Lower lobe of right lung (tissue), 2 donors: ENCODE measurements around the gene DIAPH3. TPM values are rescaled to one million over a fixed set of nuclear protein-coding genes. Genes with fewer than 3 reads are reported as not detected.

Experiments
- ATAC-seq, 2 donors: fragments of 200-7000 bp; cut with Tn5 transposase; one replicate each; pipeline ENCODE4 v1.9.1; 2020 to 2022; ENCODE audit warnings: mild to moderate bottlenecking in 2 of 2, moderate library complexity in 2 of 2
- DNase-seq: peaks from one replicate; pipeline ENCODE4 v3.0.0-alpha.2; 2020
- H3K27ac ChIP-seq: fragments of 200-600 bp; one replicate; pipeline ENCODE4 v1.8.0; 2022
- H3K27me3 ChIP-seq: fragments of 200-600 bp; one replicate; pipeline ENCODE4 v1.8.0; 2022; ENCODE audit warnings: low read depth
- H3K36me3 ChIP-seq: fragments of 200-600 bp; one replicate; pipeline ENCODE4 v1.8.0; 2022; ENCODE audit warnings: mild to moderate bottlenecking
- H3K4me1 ChIP-seq: fragments of 200-600 bp; one replicate; pipeline ENCODE4 v1.8.0; 2022
- H3K4me3 ChIP-seq: fragments of 200-600 bp; one replicate; pipeline ENCODE4 v1.8.0; 2022; ENCODE audit warnings: mild to moderate bottlenecking
- H3K9me3 ChIP-seq: fragments of 200-600 bp; one replicate; pipeline ENCODE4 v1.8.0; 2022
- intact Hi-C: fragments of 100-400 bp; cut with DNase I; formaldehyde crosslinking; loops from one replicate; pipeline ENCODE4 v1.11.0; 2022
- total RNA-seq: library from RNA; stranded (reverse); fragmentation: NEBNext Ultra II Directional; extraction: Animal tissue kit (Norgen Biotek cat#: 25700); gene quantifications from one replicate; pipeline ENCODE4 v1.2.1, GENCODE V29; 2021
- TF ChIP-seq, protein P1 (sequence below): fragments of 200-600 bp; IDR thresholded peaks from one replicate; pipeline ENCODE4 v1.8.0; 2022; ENCODE audit warnings: antibody characterized with exemption, mild to moderate bottlenecking
- donor health status: DM: no; HTN: yes; CAD: no; lungs with severe emphysema.

The DIAPH3 gene
- total RNA-seq, 1 donor from 2014 or later = 3.2 TPM

DNA sequence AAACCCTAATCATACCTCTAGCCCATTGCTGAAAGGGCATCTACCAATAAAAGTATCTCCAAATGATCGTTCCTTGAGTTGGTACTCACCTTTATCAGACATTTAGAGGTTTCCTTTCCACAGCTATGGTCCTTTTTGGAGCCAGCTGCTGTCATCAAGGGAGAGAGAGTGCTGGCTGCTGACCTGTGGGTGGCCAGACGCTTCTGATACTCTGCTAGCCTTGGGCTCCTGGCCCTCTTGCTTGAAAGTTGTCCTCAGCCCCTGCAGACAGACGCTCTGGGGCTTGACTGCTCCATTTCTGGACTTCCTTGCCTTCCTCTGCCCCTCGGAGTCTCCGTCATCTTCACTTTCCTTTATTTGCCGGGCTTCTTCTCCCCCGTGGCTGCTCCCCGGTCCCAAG lies 499.1 kb downstream of the DIAPH3 start:
- Histone ChIP-seq H3K9me3 (no peaks in the 10 kb centered on the region), H3K4me3 (no peak overlapping the region), H3K4me1 (peaks cover 3% of the 10 kb centered on the region), H3K36me3 (no peaks in the 10 kb centered on the region), H3K27me3 (no peaks in the 10 kb centered on the region), H3K27ac (no peak overlapping the region)
- intact Hi-C loops = no loop called here
- DNase-seq (no peak), ATAC-seq (no peak)
- TF ChIP-seq, protein P1, sequence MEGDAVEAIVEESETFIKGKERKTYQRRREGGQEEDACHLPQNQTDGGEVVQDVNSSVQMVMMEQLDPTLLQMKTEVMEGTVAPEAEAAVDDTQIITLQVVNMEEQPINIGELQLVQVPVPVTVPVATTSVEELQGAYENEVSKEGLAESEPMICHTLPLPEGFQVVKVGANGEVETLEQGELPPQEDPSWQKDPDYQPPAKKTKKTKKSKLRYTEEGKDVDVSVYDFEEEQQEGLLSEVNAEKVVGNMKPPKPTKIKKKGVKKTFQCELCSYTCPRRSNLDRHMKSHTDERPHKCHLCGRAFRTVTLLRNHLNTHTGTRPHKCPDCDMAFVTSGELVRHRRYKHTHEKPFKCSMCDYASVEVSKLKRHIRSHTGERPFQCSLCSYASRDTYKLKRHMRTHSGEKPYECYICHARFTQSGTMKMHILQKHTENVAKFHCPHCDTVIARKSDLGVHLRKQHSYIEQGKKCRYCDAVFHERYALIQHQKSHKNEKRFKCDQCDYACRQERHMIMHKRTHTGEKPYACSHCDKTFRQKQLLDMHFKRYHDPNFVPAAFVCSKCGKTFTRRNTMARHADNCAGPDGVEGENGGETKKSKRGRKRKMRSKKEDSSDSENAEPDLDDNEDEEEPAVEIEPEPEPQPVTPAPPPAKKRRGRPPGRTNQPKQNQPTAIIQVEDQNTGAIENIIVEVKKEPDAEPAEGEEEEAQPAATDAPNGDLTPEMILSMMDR = no peak

DNA sequence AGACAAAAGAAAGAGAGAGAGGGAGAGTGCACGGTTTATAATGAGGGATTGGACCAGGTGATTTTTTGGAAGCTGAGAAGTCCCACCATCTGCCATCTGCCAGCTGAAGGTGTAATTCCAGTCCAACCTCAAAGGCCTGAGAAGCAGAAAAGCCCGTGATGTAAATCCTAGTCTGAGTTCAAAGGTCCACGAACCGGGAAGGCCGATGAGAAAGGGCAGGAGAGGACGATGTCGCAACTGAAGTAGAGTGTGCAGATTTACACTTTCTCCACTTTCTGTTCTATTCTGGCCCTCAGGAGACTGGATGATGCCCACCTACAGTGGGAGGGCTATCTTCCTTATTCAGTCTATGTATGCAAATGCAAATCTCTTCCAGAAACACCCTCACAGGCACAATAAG lies 500.0 kb downstream of the DIAPH3 start:
- no peaks in the 10 kb centered on the region for H3K9me3 ChIP-seq
- ATAC-seq (no peak), DNase-seq (no peak)
- TF ChIP-seq, protein P1 = no peak
- H3K4me1 ChIP-seq = peaks cover 3% of the 10 kb centered on the region
- H3K27me3 ChIP-seq = no peaks in the 10 kb centered on the region
- intact Hi-C loops = no loop called here
- no peaks in the 10 kb centered on the region for H3K36me3 ChIP-seq
- no peak overlapping the region for H3K27ac ChIP-seq
- no peak overlapping the region for H3K4me3 ChIP-seq

DNA sequence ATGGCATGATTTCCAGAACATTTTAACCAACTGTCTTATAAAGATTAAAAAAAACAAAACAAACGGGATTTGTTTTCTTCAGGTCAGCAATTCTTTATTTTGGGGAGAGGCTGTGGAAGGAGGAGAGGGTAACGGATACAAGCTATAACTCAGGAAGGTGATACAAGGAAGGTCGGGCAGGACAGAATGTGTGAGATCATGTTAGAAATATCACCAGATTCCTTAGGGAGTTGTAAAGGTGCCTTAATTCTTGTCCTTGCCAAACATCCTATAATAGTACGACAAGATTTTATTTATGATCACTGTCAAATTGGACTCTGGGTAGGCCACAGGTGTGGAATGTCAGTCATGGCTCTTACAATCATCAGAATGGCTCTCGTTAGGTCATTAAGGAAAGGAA lies 503.1 kb downstream of the DIAPH3 start:
- Histone ChIP-seq H3K9me3 (no peaks in the 10 kb centered on the region), H3K4me1 (peaks cover under 1% of the 10 kb centered on the region), H3K36me3 (no peaks in the 10 kb centered on the region), H3K4me3 (no peak overlapping the region), H3K27me3 (no peaks in the 10 kb centered on the region), H3K27ac (no peak overlapping the region)
- no peak for DNase-seq
- ATAC-seq = no peak
- TF ChIP-seq, protein P1 = no peak
- intact Hi-C loops = no loop called here

DNA sequence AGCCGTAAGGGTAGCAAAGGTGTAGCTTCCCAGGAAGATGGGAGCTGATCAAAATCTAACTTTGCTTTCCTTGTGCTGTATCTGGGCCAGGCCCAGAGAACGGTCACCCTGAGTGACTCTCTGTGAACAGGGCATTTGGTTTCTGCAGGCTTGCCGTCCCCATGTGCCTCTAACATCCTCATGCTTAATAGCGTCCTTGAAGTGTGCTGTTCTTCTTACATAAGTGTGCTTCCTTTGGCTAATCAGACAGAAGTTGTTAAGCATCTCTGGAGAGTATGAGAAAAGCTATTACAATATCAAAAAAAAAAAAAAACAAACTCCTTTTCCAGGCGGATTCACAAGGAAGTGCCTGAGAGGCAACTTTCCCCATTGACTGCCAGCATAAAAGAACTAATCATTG lies 503.7 kb downstream of the DIAPH3 start:
- Histone ChIP-seq H3K27ac (no peak overlapping the region), H3K4me3 (no peak overlapping the region), H3K36me3 (no peaks in the 10 kb centered on the region), H3K27me3 (no peaks in the 10 kb centered on the region), H3K4me1 (no peaks in the 10 kb centered on the region), H3K9me3 (no peaks in the 10 kb centered on the region)
- intact Hi-C loops = no loop called here
- ATAC-seq (no peak), DNase-seq (no peak)
- TF ChIP-seq, protein P1 = no peak

DNA sequence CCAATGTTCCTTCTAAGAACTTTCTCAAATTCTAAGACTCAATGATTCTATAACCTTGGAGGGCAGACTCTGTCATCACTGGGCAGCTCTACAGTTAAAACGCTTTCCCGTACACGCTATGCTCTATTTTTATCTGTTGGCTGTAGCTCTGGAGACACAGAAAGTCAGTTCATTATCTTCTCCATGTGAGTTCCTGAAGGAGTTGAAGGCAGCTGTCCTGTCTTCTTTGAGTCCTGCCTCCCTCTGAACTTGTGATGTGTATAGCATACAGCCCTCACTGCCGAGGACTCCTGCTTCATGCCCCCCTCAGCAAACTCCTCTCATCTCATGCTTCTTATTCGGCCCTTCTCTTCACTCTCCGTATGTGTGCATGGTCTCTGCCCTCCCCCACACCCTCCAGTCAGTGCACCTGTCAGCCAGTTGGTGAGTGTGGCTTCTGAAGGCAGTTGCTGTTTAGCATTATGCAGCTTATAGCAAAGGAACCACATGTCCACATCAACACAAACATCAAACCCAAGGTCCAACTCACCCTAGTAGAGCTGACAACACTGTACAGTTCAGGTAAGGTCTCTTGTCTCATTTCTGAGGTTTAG lies 504.9 kb downstream of the DIAPH3 start:
- no peak overlapping the region for H3K4me3 ChIP-seq
- intact Hi-C loops = no loop called here
- TF ChIP-seq, protein P1 = no peak
- no peaks in the 10 kb centered on the region for H3K4me1 ChIP-seq
- ATAC-seq (no peak), DNase-seq (no peak)
- H3K27me3 ChIP-seq = no peaks in the 10 kb centered on the region
- H3K36me3 ChIP-seq = no peaks in the 10 kb centered on the region
- no peaks in the 10 kb centered on the region for H3K9me3 ChIP-seq
- no peak overlapping the region for H3K27ac ChIP-seq
